GM23248 (cell line): ENCODE data around the gene SOX13.

Source experiments
- EZH2 ChIP-seq: fragments of 200-600 bp; sonication (generic); IDR thresholded peaks from 2 replicates; pipeline ENCODE4 v1.6.1; 2018; ENCODE audit warnings: antibody characterized with exemption, mild to moderate bottlenecking; ENCODE audit not compliant: insufficient read depth, poor library complexity, severe bottlenecking
- EZH2phosphoT487 ChIP-seq: fragments of 200-600 bp; sonication (generic); IDR thresholded peaks from 2 replicates; pipeline ENCODE4 v1.6.1; 2018; ENCODE audit warnings: antibody characterized with exemption, moderate library complexity, mild to moderate bottlenecking, low read depth; ENCODE audit not compliant: insufficient read depth

DNA sequence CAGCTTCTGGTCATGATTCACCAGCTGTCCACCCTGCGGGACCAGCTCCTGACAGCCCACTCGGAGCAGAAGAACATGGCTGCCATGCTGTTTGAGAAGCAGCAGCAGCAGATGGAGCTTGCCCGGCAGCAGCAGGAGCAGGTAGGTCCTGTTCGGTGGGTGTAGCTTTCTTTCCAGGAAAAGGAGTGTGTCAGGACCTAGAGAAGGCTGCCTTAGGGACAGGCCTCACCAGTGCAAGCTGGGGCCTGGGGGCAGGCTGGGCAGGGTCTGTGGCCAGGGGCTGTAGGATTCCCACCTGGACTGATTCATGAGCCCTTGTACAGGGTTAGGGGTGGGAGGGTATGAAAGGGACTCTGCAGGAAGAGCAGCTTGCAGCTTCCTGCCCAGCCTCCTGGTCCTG is 43.6 kb downstream of the SOX13 start:
- no peak for TF ChIP-seq EZH2phosphoT487
- TF ChIP-seq EZH2, result no peak
